Right lobe of liver (tissue), 6 donors: Measurements from ENCODE around the gene CCDC178. TPM values are rescaled to one million over a fixed set of nuclear protein-coding genes. Genes with fewer than 3 reads are reported as not detected.

Experiments used
- ATAC-seq, 4 donors: fragments of 200-7000 bp; cut with Tn5 transposase; one replicate each; pipeline ENCODE4 v1.9.1; 2020; ENCODE audit warnings: mild to moderate bottlenecking in 4 of 4, moderate library complexity in 4 of 4
- DNase-seq, 3 donors: peaks; one replicate each; pipeline ENCODE4 v3.0.0-alpha.2; 2020
- H3K27ac ChIP-seq, 3 donors: fragments of 200-600 bp; one replicate each; pipeline ENCODE4 v1.8.0; 2022
- H3K27me3 ChIP-seq, 2 donors: fragments of 200-600 bp; one replicate each; pipeline ENCODE4 v1.8.0; 2022
- H3K36me3 ChIP-seq, 4 donors: fragments of 200-600 bp; sonication (generic) in 1 of 4; one replicate each; pipeline versions ENCODE4 v1.5.1 to v1.8.0; 2017 to 2022; ENCODE audit warnings: control low read depth in 1 of 4
- H3K4me1 ChIP-seq, 4 donors: fragments of 200-600 bp; sonication (generic) in 1 of 4; one replicate each; pipeline versions ENCODE4 v1.5.1 to v1.8.0; 2017 to 2022; ENCODE audit warnings: control low read depth in 1 of 4
- H3K4me3 ChIP-seq, 3 donors: fragments of 200-600 bp; one replicate each; pipeline ENCODE4 v1.8.0; 2022
- H3K9me3 ChIP-seq, 4 donors: fragments of 200-600 bp; sonication (generic) in 1 of 4; one replicate each; pipeline versions ENCODE4 v1.5.1 to v1.8.0; 2017 to 2022; ENCODE audit warnings: control low read depth in 1 of 4
- CTCF ChIP-seq, 4 donors: fragments of 200-600 bp in 3 of 4; fragments of 450-650 bp in 1 of 4; IDR thresholded peaks; one replicate each; pipeline versions ENCODE4 v1.5.1 to v1.8.0; 2016 to 2022; ENCODE audit warnings: antibody characterized with exemption in 4 of 4, mild to moderate bottlenecking in 2 of 4
- POLR2A ChIP-seq: fragments of 450-650 bp; IDR thresholded peaks from one replicate; pipeline ENCODE4 v1.6.1; 2017; ENCODE audit warnings: antibody characterized with exemption, mild to moderate bottlenecking
- WGBS: methylation state at CpG from one replicate; pipeline ENCODE4 v1.1.6; 2018; ENCODE audit warnings: low coverage, low lambda C conversion rate; ENCODE audit not compliant: insufficient coverage; ENCODE audit errors: missing lambda C conversion rate; 5-methylcytosine and 5-hydroxymethylcytosine counted together
- intact Hi-C, 2 donors: fragments of 100-400 bp; cut with DNase I; formaldehyde crosslinking; loops; one replicate each; pipeline versions ENCODE4 v1.11.2 to v1.14.1; 2022
- total RNA-seq, 6 experiments: library from RNA; depleted of rRNA in 2 of 6; stranded (reverse); fragments of >200 nt in 2 of 6; fragmentation: NEBNext Ultra II Directional in 3 of 6; extraction: Animal tissue kit (Norgen Biotek cat#: 25700) in 3 of 6; gene quantifications; one replicate each; pipeline versions ENCODE4 v1.1.0 to v1.2.4, GENCODE V29; 2016 to 2023
- donor health status: DM: no; HTN: yes; CAD: no.
- donor health status: DM: no; HTN: no; CAD: no.
- donor health status: DM: no; HTN: no; CAD: no.
- donor health status: DM: no; HTN: yes; CAD: no.
- donor health status: DM: no; HTN: yes; CAD: no.

CCDC178 gene
- total RNA-seq, 6 experiments from 2014 or later, result not detected

DNA sequence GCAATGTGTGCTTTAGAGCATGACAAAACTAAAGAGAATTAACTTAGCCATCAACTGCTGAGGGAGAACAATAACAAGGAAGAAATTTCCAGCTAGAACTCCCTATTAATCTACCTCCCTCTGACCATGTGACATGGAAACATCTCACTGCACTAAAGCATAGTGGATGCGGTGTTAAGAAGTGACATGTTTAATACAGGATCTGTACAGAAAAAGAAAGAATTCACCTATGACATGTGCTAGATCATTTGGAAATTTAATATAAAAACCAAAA lies 465.4 kb downstream of the CCDC178 start:
- TF ChIP-seq POLR2A (no peak), CTCF (IDR thresholded peaks at IDR 0.05) (no peak)
- Histone ChIP-seq H3K9me3 (no peaks in the 10 kb centered on the region), H3K27me3 (no peaks in the 10 kb centered on the region), H3K27ac (no peak overlapping the region), H3K4me3 (no peak overlapping the region), H3K36me3 (no peaks in the 10 kb centered on the region), H3K4me1 (no peaks in the 10 kb centered on the region)
- 90% methylated on average over 1 of the region's 1 CpG for WGBS
- intact Hi-C loops, result no loop called here
- ATAC-seq (no peak), DNase-seq (no peak)

GRCh38 chr18:32974421-32975162 lies 465.9 kb downstream of the CCDC178 start:
- TF ChIP-seq CTCF (IDR thresholded peaks at IDR 0.05), result no peak
- no peak for TF ChIP-seq POLR2A
- H3K27ac ChIP-seq, result no peak overlapping the region
- 25% methylated on average over 4 of the region's 4 CpGs for WGBS
- no peaks in the 10 kb centered on the region for H3K4me1 ChIP-seq
- DNase-seq (no peak), ATAC-seq (no peak)
- intact Hi-C loops, result no loop called here
- H3K27me3 ChIP-seq, result no peaks in the 10 kb centered on the region
- no peaks in the 10 kb centered on the region for H3K36me3 ChIP-seq
- no peak overlapping the region for H3K4me3 ChIP-seq
- no peaks in the 10 kb centered on the region for H3K9me3 ChIP-seq

- ATAC-seq (no peak), DNase-seq (no peak)
- 85% methylated on average over 2 of the region's 2 CpGs for WGBS
- Histone ChIP-seq H3K27me3 (no peaks in the 10 kb centered on the region), H3K36me3 (no peaks in the 10 kb centered on the region), H3K4me1 (no peaks in the 10 kb centered on the region), H3K9me3 (no peaks in the 10 kb centered on the region), H3K4me3 (no peak overlapping the region), H3K27ac (no peak overlapping the region)
- intact Hi-C loops, result no loop called here
- TF ChIP-seq CTCF (IDR thresholded peaks at IDR 0.05) (no peak), POLR2A (no peak)
These were observed 472.3 kb downstream of the CCDC178 start for GRCh38 chr18:32968248-32968647.

GRCh38 chr18:32966141-32966540 lies 474.4 kb downstream of the CCDC178 start:
- Histone ChIP-seq H3K27ac (no peak overlapping the region), H3K27me3 (no peaks in the 10 kb centered on the region), H3K4me1 (no peaks in the 10 kb centered on the region), H3K4me3 (no peak overlapping the region), H3K36me3 (no peaks in the 10 kb centered on the region), H3K9me3 (no peaks in the 10 kb centered on the region)
- DNase-seq (no peak), ATAC-seq (no peak)
- TF ChIP-seq CTCF (IDR thresholded peaks at IDR 0.05) (no peak), POLR2A (no peak)
- intact Hi-C loops, result no loop called here

DNA sequence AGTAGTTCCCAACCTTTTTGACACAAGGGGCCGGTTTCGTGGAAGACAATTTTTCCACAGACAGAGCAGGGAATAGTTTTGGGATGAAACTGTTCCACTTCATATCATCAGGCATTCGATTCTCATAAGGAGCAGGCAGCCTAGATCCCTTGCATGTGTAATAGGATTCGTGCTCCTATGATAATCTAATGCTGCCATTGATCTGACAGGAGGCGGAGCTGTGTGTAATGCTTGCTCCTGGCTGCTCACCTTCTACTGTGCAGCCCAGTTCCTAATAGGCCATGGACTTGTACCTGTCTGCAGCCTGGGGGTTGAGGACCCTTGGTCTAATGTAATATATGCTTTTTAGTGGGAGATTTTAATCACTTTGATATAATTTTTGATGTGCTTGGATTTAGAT lies 479.0 kb downstream of the CCDC178 start:
- 65% methylated on average over 5 of the region's 5 CpGs for WGBS
- no peak for TF ChIP-seq CTCF (IDR thresholded peaks at IDR 0.05)
- no peak for TF ChIP-seq POLR2A

More for the DNA sequence above, 479.0 kb downstream of the CCDC178 start:
- intact Hi-C loops, result no loop called here
- no peaks in the 10 kb centered on the region for H3K27me3 ChIP-seq
- no peak for ATAC-seq
- no peaks in the 10 kb centered on the region for H3K36me3 ChIP-seq
- H3K4me1 ChIP-seq, result no peaks in the 10 kb centered on the region
- H3K27ac ChIP-seq, result no peak overlapping the region
- no peaks in the 10 kb centered on the region for H3K9me3 ChIP-seq
- no peak for DNase-seq
- H3K4me3 ChIP-seq, result no peak overlapping the region
